ENCODE data around the gene ABCD1. TPM values are rescaled to one million over a fixed set of nuclear protein-coding genes. Genes with fewer than 3 reads are reported as not detected.

ABCD1 gene
- total and polyA plus RNA-seq, 8 donors: 2.4 to 22.3 (median 5.0) TPM

DNA sequence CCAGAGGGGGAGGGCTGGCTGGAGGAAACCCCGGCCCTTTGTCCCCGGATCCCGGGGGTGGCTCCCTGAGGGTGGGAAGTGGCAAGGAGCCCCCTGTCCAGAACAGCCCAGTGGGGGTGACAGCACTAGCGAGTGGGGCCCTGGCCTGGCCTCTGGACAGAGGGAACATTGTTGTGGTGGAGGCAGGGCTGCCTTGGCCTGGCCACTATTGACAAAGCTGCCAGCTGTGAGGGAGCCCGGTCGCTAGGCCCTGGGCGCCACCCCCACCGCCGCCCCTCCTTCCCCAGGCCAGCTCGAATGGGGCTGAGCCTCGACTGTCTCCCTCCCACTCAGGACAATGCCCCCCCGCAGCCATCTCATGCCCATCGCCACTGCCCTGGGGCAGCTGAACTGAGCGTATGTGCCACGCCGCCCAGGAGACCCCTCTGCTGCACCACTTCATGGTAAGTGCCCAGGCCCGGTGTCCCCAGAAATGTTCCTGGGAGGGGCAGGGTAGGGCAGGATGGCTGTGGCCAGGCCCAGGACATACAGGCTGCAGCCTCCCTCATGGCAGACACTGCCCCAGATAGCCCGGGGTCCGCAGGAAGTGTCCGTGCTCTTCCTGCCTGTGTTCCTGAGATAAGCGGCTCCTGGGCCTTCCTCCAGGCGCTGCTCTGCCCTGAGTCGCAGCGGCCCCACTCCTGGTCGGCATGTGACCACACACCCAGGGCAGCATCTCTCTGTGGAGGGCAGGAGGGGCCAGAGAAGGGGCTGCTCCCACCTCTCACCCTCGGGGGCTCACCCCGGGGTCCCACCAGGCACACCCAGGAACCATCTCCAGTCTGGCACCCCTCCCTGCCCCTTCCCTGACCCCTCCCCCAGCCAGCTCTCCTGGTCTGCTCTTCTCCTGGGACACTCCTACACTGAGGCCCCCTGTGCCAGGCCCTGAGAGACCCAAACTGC is 40.8 kb downstream of the ABCD1 start:
- H3K4me3 ChIP-seq: peak overlapping the region; percentile 17 to 34 (median 31)
- peak overlapping the region; percentile 17 to 76 (median 47) for H3K27ac ChIP-seq
- peak in 1 of 2 donors; percentile 67 for DNase-seq
- no peaks in the 10 kb centered on the region for H3K9me3 ChIP-seq
- WGBS, 5 donors: 9 to 58% (median 27%) methylated on average over 8 to 27 of the region's 27 CpGs
- peaks cover 0 to 34% (median 26%) of the 10 kb centered on the region in 4 donors for H3K4me1 ChIP-seq
- intact Hi-C loops (cut with DNase I; ENCODE audit: low total_unique reads): no loop called here
- TF ChIP-seq, protein P1, sequence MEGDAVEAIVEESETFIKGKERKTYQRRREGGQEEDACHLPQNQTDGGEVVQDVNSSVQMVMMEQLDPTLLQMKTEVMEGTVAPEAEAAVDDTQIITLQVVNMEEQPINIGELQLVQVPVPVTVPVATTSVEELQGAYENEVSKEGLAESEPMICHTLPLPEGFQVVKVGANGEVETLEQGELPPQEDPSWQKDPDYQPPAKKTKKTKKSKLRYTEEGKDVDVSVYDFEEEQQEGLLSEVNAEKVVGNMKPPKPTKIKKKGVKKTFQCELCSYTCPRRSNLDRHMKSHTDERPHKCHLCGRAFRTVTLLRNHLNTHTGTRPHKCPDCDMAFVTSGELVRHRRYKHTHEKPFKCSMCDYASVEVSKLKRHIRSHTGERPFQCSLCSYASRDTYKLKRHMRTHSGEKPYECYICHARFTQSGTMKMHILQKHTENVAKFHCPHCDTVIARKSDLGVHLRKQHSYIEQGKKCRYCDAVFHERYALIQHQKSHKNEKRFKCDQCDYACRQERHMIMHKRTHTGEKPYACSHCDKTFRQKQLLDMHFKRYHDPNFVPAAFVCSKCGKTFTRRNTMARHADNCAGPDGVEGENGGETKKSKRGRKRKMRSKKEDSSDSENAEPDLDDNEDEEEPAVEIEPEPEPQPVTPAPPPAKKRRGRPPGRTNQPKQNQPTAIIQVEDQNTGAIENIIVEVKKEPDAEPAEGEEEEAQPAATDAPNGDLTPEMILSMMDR (IDR thresholded peaks at IDR 0.05): no peak
- TF ChIP-seq POLR2AphosphoS5 (IDR thresholded peaks at IDR 0.05) (no peak), POLR2A (IDR thresholded peaks at IDR 0.05) (no peak), EP300 (IDR thresholded peaks at IDR 0.05) (no peak)
- peaks cover 0 to 3% (median 0%) of the 10 kb centered on the region in 3 donors for H3K27me3 ChIP-seq
- H3K36me3 ChIP-seq: peaks cover 0 to 6% (median 0%) of the 10 kb centered on the region in 4 donors

DNA sequence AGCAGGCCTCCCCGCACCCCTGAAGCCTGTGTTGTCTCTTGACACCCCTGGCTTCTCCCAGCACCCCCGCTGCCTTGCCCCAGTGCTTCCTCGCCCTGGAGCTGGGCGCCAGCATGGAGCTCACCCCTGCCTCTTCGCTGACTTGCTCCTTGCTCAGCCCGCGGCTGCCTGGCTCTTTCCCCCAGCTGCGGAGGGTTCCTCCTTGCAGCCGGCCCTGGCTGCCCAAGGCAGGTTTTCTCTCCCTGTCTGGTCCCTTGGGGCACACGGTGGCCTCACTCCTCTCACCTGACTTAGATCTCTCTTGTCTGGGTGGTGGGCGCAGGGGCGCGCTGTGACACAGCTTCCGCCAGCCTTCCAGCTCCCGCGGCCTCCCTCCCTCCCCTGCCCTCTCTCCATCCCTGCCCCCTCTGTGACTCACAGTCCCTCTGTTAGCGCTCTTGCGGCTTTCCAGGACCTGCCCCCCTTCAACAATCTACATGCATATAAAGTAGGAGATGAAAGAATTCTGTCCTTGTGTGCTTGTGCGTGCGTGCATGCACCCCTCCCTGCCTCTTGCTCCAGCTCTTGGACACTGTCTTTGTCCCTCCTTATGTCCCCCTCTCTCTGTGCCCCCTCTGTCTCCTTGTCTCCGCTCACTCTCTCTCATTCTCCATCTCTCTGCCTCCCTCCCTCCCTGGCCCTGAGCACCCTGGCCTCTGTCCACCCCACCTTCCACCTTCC is 41.6 kb downstream of the ABCD1 start:
- Histone ChIP-seq H3K4me1 (peaks cover 0 to 34% (median 26%) of the 10 kb centered on the region in 4 donors), H3K27me3 (peaks cover 0 to 3% (median 0%) of the 10 kb centered on the region in 3 donors), H3K36me3 (peaks cover 0 to 14% (median 2%) of the 10 kb centered on the region in 4 donors), H3K27ac (peak overlapping the region; percentile 17 to 76 (median 47)), H3K4me3 (peak overlapping the region; percentile 17 to 34 (median 30)), H3K9me3 (no peaks in the 10 kb centered on the region)
- WGBS, 5 donors: 27 to 62% (median 39%) methylated on average over 18 to 21 of the region's 21 CpGs
- intact Hi-C loops (cut with DNase I; ENCODE audit: low total_unique reads): no loop called here
- TF ChIP-seq EP300 (IDR thresholded peaks at IDR 0.05): no peak
- TF ChIP-seq, protein P1 (IDR thresholded peaks at IDR 0.05): no peak
- no peak for TF ChIP-seq POLR2AphosphoS5 (IDR thresholded peaks at IDR 0.05)
- no peak for TF ChIP-seq POLR2A (IDR thresholded peaks at IDR 0.05)
- peak in 1 of 2 donors; percentile 80 for DNase-seq

DNA sequence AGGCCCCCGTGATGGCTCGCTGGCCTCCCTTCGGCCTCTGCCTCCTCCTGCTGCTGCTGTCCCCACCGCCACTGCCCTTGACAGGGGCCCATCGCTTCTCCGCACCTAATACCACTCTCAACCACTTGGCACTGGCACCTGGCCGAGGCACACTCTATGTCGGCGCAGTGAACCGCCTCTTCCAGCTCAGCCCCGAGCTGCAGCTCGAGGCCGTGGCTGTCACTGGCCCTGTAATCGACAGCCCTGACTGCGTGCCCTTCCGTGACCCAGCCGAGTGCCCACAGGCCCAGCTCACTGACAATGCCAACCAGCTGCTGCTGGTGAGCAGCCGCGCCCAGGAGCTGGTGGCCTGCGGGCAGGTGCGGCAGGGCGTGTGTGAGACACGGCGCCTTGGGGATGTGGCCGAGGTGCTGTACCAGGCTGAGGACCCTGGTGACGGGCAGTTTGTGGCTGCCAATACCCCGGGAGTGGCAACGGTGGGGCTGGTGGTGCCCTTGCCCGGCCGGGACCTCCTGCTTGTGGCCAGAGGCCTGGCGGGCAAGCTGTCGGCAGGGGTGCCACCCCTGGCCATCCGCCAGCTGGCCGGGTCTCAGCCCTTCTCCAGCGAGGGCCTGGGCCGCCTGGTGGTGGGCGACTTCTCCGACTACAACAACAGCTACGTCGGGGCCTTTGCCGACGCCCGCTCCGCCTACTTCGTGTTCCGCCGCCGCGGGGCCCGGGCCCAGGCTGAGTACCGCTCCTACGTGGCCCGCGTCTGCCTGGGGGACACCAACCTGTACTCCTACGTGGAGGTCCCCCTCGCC is 42.4 kb downstream of the ABCD1 start:
- Histone ChIP-seq H3K27ac (no peak overlapping the region), H3K27me3 (peaks cover 0 to 3% (median 0%) of the 10 kb centered on the region in 3 donors), H3K36me3 (peaks cover 0 to 22% (median 2%) of the 10 kb centered on the region in 4 donors), H3K4me1 (peaks cover 0 to 34% (median 26%) of the 10 kb centered on the region in 4 donors), H3K9me3 (no peaks in the 10 kb centered on the region), H3K4me3 (no peak overlapping the region)
- TF ChIP-seq EP300 (IDR thresholded peaks at IDR 0.05) (no peak), POLR2AphosphoS5 (IDR thresholded peaks at IDR 0.05) (no peak), POLR2A (IDR thresholded peaks at IDR 0.05) (no peak)
- TF ChIP-seq, protein P1 (IDR thresholded peaks at IDR 0.05): no peak
- DNase-seq: peak in 1 of 2 donors; percentile 11
- 68 to 86% (median 83%) methylated on average over 25 to 55 of the region's 56 CpGs for WGBS, 5 donors
- intact Hi-C loops (cut with DNase I; ENCODE audit: low total_unique reads): no loop called here
